ENCODE measurements around the gene COMMD7.

COMMD7 gene

GRCh38 chr20:32681175-32682084 lies 61.8 kb downstream of the COMMD7 start:
- peak in 5 of 51 donors; percentile 7 to 58 (median 22) for DNase-seq

- DNase-seq, result peak in 1 of 51 donors; percentile 58
These were observed 62.6 kb downstream of the COMMD7 start for GRCh38 chr20:32680544-32681174.

- peak in 30 of 51 donors; percentile 8 to 79 (median 44) for DNase-seq
These were observed 64.3 kb downstream of the COMMD7 start for GRCh38 chr20:32678948-32679347.

GRCh38 chr20:32675223-32675975 lies 67.9 kb downstream of the COMMD7 start:
- no peak for DNase-seq

GRCh38 chr20:32674362-32674789 lies 68.9 kb downstream of the COMMD7 start:
- peak in 3 of 51 donors; percentile 6 to 23 (median 15) for DNase-seq

GRCh38 chr20:32672982-32673851 lies 70.0 kb downstream of the COMMD7 start:
- DNase-seq, result peak in 1 of 51 donors; percentile 12

GRCh38 chr20:32672394-32672981 lies 70.8 kb downstream of the COMMD7 start:
- peak in 1 of 51 donors; percentile 19 for DNase-seq

GRCh38 chr20:32670773-32671455 lies 72.4 kb downstream of the COMMD7 start:
- DNase-seq, result no peak

GRCh38 chr20:32667027-32667426 lies 76.2 kb downstream of the COMMD7 start:
- no peak for DNase-seq

- DNase-seq, result no peak
These were observed 78.5 kb downstream of the COMMD7 start for GRCh38 chr20:32664678-32665159.

GRCh38 chr20:32664012-32664677 lies 79.1 kb downstream of the COMMD7 start:
- DNase-seq, result no peak

- DNase-seq, result no peak
These were observed 79.8 kb downstream of the COMMD7 start for GRCh38 chr20:32663335-32664011.

- DNase-seq, result no peak
These were observed 81.3 kb downstream of the COMMD7 start for GRCh38 chr20:32661820-32662528.

GRCh38 chr20:32660661-32661060 lies 82.6 kb downstream of the COMMD7 start:
- DNase-seq, result no peak

- no peak for DNase-seq
These were observed 86.4 kb downstream of the COMMD7 start for GRCh38 chr20:32656827-32657226.

- no peak for DNase-seq
These were observed 87.3 kb downstream of the COMMD7 start for GRCh38 chr20:32655903-32656512.
